ENCODE measurements around the gene ARMC5.

- TF ChIP-seq POLR2AphosphoS5 (IDR thresholded peaks at IDR 0.05; ENCODE audit: borderline replicate concordance, low read depth, low read length), result no peak
- no peak for TF ChIP-seq EZH2 (IDR thresholded peaks at IDR 0.05)
- no peak for TF ChIP-seq FOXP2 (optimal IDR thresholded peaks at IDR 0.05; ENCODE audit: control extremely low read depth, extremely low read length, insufficient read depth)
Observed at GRCh38 chr16:31464781-31465260, 5.5 kb downstream of the ARMC5 start.

All from SK-N-MC (cell line).